Uterus (tissue), 4 donors: Measurements from ENCODE around the gene MED13L. TPM values are rescaled to one million over a fixed set of nuclear protein-coding genes. Genes with fewer than 3 reads are reported as not detected.

Experiments used
- DNase-seq, 2 donors: peaks; one replicate each; pipeline ENCODE4 v3.0.0-alpha.2; 2019 to 2020
- H3K27ac ChIP-seq, 2 donors: fragments of 200-600 bp; sonication (generic); 1 replicate in 1 of 2; 2 replicates in 1 of 2; pipeline ENCODE4 v1.5.1; 2016 to 2018
- H3K27me3 ChIP-seq, 2 donors: fragments of 200-600 bp; sonication (generic); one replicate each; pipeline ENCODE4 v1.5.1; 2018 to 2019; ENCODE audit warnings: control low read depth in 1 of 2
- H3K36me3 ChIP-seq, 2 donors: fragments of 200-600 bp; sonication (generic); one replicate each; pipeline ENCODE4 v1.5.1; 2019; ENCODE audit warnings: control low read depth in 1 of 2
- H3K4me1 ChIP-seq, 2 donors: fragments of 200-600 bp; sonication (generic); one replicate each; pipeline ENCODE4 v1.5.1; 2018 to 2019; ENCODE audit warnings: control low read depth in 1 of 2
- H3K4me3 ChIP-seq, 2 donors: fragments of 200-600 bp; sonication (generic); 1 replicate in 1 of 2; 2 replicates in 1 of 2; pipeline ENCODE4 v1.5.1; 2018 to 2019; ENCODE audit warnings: mild to moderate bottlenecking in 1 of 2
- H3K9me3 ChIP-seq, 2 donors: fragments of 200-600 bp; sonication (generic); one replicate each; pipeline ENCODE4 v1.5.1; 2019; ENCODE audit warnings: control low read depth in 1 of 2
- CTCF ChIP-seq, 4 experiments: fragments of 200-600 bp in 2 of 4; fragments of 450-650 bp in 2 of 4; sonication (generic) in 2 of 4; IDR thresholded peaks; one replicate each; pipeline ENCODE4 v1.5.1; 2016 to 2019; ENCODE audit warnings: antibody characterized with exemption in 4 of 4, mild to moderate bottlenecking in 2 of 4, moderate library complexity in 1 of 4
- POLR2A ChIP-seq, 2 donors: fragments of 450-650 bp; IDR thresholded peaks; one replicate each; pipeline ENCODE4 v1.6.1; 2016; ENCODE audit warnings: antibody characterized with exemption in 2 of 2, mild to moderate bottlenecking in 1 of 2, moderate library complexity in 1 of 2
- intact Hi-C: fragments of 100-400 bp; cut with DNase I; formaldehyde crosslinking; loops from one replicate; pipeline ENCODE4 v1.15.1; 2023; ENCODE audit warnings: low total_unique reads
- total RNA-seq, 4 donors: library from RNA; depleted of rRNA in 3 of 4; stranded (reverse); fragments of >200 nt in 3 of 4; gene quantifications; one replicate each; pipeline versions ENCODE4 v1.1.0 to v1.2.4, GENCODE V29; 2014 to 2023
- donor health status: DM: yes; HTN: yes; CAD: no.

Gene MED13L
- total RNA-seq, 4 donors from 2014 or later = 189 to 314 (median 254) TPM

- intact Hi-C loops = no loop called here
- H3K9me3 ChIP-seq = no peaks in the 10 kb centered on the region
- H3K27ac ChIP-seq = no peak overlapping the region
- no peak overlapping the region for H3K4me3 ChIP-seq
- H3K27me3 ChIP-seq = no peaks in the 10 kb centered on the region
- no peak for DNase-seq
- no peak for TF ChIP-seq CTCF (IDR thresholded peaks at IDR 0.05)
- no peaks in the 10 kb centered on the region for H3K36me3 ChIP-seq
- H3K4me1 ChIP-seq = peaks cover 0 to 3% of the 10 kb centered on the region in 2 donors
Measured at GRCh38 chr12:116164250-116165035, 113.0 kb downstream of the MED13L start.

GRCh38 chr12:116162071-116162470 is 115.4 kb downstream of the MED13L start:
- intact Hi-C loops = no loop called here
- H3K36me3 ChIP-seq = no peaks in the 10 kb centered on the region

GRCh38 chr12:116161588-116161987 is 115.9 kb downstream of the MED13L start:
- H3K4me1 ChIP-seq = peaks cover 0 to 3% of the 10 kb centered on the region in 2 donors

More at GRCh38 chr12:116162071-116162470, 115.4 kb downstream of the MED13L start:
- no peak for DNase-seq
- Histone ChIP-seq H3K9me3 (no peaks in the 10 kb centered on the region), H3K4me3 (no peak overlapping the region), H3K4me1 (peaks cover 0 to 3% of the 10 kb centered on the region in 2 donors), H3K27me3 (no peaks in the 10 kb centered on the region), H3K27ac (no peak overlapping the region)
- TF ChIP-seq CTCF (IDR thresholded peaks at IDR 0.05) = no peak
- TF ChIP-seq POLR2A (IDR thresholded peaks at IDR 0.05) = no peak

GRCh38 chr12:116160883-116161458 is 116.5 kb downstream of the MED13L start:
- no peak for DNase-seq
- intact Hi-C loops = no loop called here
- no peak overlapping the region for H3K27ac ChIP-seq
- no peaks in the 10 kb centered on the region for H3K9me3 ChIP-seq
- H3K4me1 ChIP-seq = no peaks in the 10 kb centered on the region
- H3K27me3 ChIP-seq = no peaks in the 10 kb centered on the region
- TF ChIP-seq POLR2A (IDR thresholded peaks at IDR 0.05) = no peak
- TF ChIP-seq CTCF (IDR thresholded peaks at IDR 0.05) = no peak
- H3K4me3 ChIP-seq = no peak overlapping the region
- no peaks in the 10 kb centered on the region for H3K36me3 ChIP-seq

More at GRCh38 chr12:116161588-116161987, 115.9 kb downstream of the MED13L start:
- intact Hi-C loops = no loop called here
- H3K4me3 ChIP-seq = no peak overlapping the region
- DNase-seq = no peak
- no peaks in the 10 kb centered on the region for H3K36me3 ChIP-seq
- no peak overlapping the region for H3K27ac ChIP-seq
- TF ChIP-seq POLR2A (IDR thresholded peaks at IDR 0.05) (no peak), CTCF (IDR thresholded peaks at IDR 0.05) (no peak)
- H3K9me3 ChIP-seq = no peaks in the 10 kb centered on the region
- no peaks in the 10 kb centered on the region for H3K27me3 ChIP-seq

GRCh38 chr12:116160231-116160630 is 117.3 kb downstream of the MED13L start:
- Histone ChIP-seq H3K36me3 (no peaks in the 10 kb centered on the region), H3K27ac (no peak overlapping the region), H3K4me1 (no peaks in the 10 kb centered on the region), H3K4me3 (no peak overlapping the region), H3K27me3 (no peaks in the 10 kb centered on the region), H3K9me3 (no peaks in the 10 kb centered on the region)
- intact Hi-C loops = no loop called here
- TF ChIP-seq POLR2A (IDR thresholded peaks at IDR 0.05) (no peak), CTCF (IDR thresholded peaks at IDR 0.05) (no peak)
- DNase-seq = no peak
